ENCODE results near the gene DOCK11. TPM values are rescaled to one million over a fixed set of nuclear protein-coding genes. Genes with fewer than 3 reads are reported as not detected.

Gene DOCK11
- total RNA-seq, 1 experiment from 2014 or later, result 13.1 TPM

GRCh38 chrX:118682258-118683014 lies 186.8 kb downstream of the DOCK11 start:
- Mint-ChIP-seq H3K4me1 (no peaks in the 10 kb centered on the region), H3K27ac (no peak overlapping the region), H3K36me3 (no peaks in the 10 kb centered on the region), H3K9me3 (no peaks in the 10 kb centered on the region), H3K27me3 (ENCODE audit: low read depth) (no peaks in the 10 kb centered on the region), H3K4me3 (no peak overlapping the region)
- TF ChIP-seq TCF7 (CRISPR knock-in tag; IDR thresholded peaks at IDR 0.05; ENCODE audit: low read depth), result no peak
- TF ChIP-seq ZMAT4 (CRISPR knock-in tag; IDR thresholded peaks at IDR 0.05), result no peak
- no peak for TF ChIP-seq MLX (CRISPR knock-in tag; IDR thresholded peaks at IDR 0.05)
- TF ChIP-seq TEAD1 (CRISPR knock-in tag; IDR thresholded peaks at IDR 0.05), result no peak
- TF ChIP-seq ZNF138 (CRISPR knock-in tag; conservative IDR thresholded peaks at IDR 0.05), result no peak
- no peak for TF ChIP-seq ZBTB43 (CRISPR knock-in tag; IDR thresholded peaks at IDR 0.05)
- TF ChIP-seq ZNF232 (CRISPR knock-in tag; IDR thresholded peaks at IDR 0.05), result no peak
- no peak for TF ChIP-seq ERG (CRISPR knock-in tag; IDR thresholded peaks at IDR 0.05)
- no peak for TF ChIP-seq ESRRA (CRISPR knock-in tag; IDR thresholded peaks at IDR 0.05; ENCODE audit: borderline replicate concordance)
- TF ChIP-seq ZNF263 (CRISPR knock-in tag; IDR thresholded peaks at IDR 0.05; ENCODE audit: low read depth), result no peak
- no peak for TF ChIP-seq EMX1 (CRISPR knock-in tag; IDR thresholded peaks at IDR 0.05)
- TF ChIP-seq ATF6 (CRISPR knock-in tag; IDR thresholded peaks at IDR 0.05), result no peak
- no peak for TF ChIP-seq FOXP4 (CRISPR knock-in tag; IDR thresholded peaks at IDR 0.05)
- no peak for TF ChIP-seq RORB (CRISPR knock-in tag; IDR thresholded peaks at IDR 0.05)
- CTCF ChIA-PET, result no interaction called here
- POLR2A ChIA-PET, result no interaction called here
- ATAC-seq (no peak), DNase-seq (ENCODE audit: low spot score) (no peak)

GRCh38 chrX:118685393-118685792 lies 189.8 kb downstream of the DOCK11 start:
- Mint-ChIP-seq H3K27ac (no peak overlapping the region), H3K4me1 (no peaks in the 10 kb centered on the region), H3K27me3 (ENCODE audit: low read depth) (no peaks in the 10 kb centered on the region), H3K9me3 (no peaks in the 10 kb centered on the region), H3K36me3 (no peaks in the 10 kb centered on the region), H3K4me3 (no peak overlapping the region)
- no peak for DNase-seq (ENCODE audit: low spot score)
- CTCF ChIA-PET, result no interaction called here
- no peak for ATAC-seq
- POLR2A ChIA-PET, result no interaction called here
- no peak for TF ChIP-seq NFATC4 (CRISPR knock-in tag; IDR thresholded peaks at IDR 0.05)
- no peak for TF ChIP-seq SP1 (CRISPR knock-in tag; conservative IDR thresholded peaks at IDR 0.05)
- no peak for TF ChIP-seq NFE2L1 (CRISPR knock-in tag; IDR thresholded peaks at IDR 0.05)
- TF ChIP-seq STAT6 (CRISPR knock-in tag; conservative IDR thresholded peaks at IDR 0.05; ENCODE audit: low read depth), result no peak
- TF ChIP-seq ZNF671 (CRISPR knock-in tag; IDR thresholded peaks at IDR 0.05), result no peak
- TF ChIP-seq IRF1 (CRISPR knock-in tag; IDR thresholded peaks at IDR 0.05), result no peak
- TF ChIP-seq ZNF416 (CRISPR knock-in tag; IDR thresholded peaks at IDR 0.05), result no peak
- TF ChIP-seq GABPB1 (CRISPR knock-in tag; IDR thresholded peaks at IDR 0.05), result no peak
- TF ChIP-seq ZBTB21 (CRISPR knock-in tag; IDR thresholded peaks at IDR 0.05; ENCODE audit: borderline replicate concordance), result no peak
- TF ChIP-seq NR3C1 (CRISPR knock-in tag; conservative IDR thresholded peaks at IDR 0.05; ENCODE audit: low read depth), result no peak
- no peak for TF ChIP-seq NR1H2 (CRISPR knock-in tag; IDR thresholded peaks at IDR 0.05)
- TF ChIP-seq MAX (CRISPR knock-in tag; IDR thresholded peaks at IDR 0.05), result no peak
